Natural killer cell treated with Interleukin-12 subunit alpha and Interleukin-12 subunit beta and Interleukin-15 and Interleukin-18, amount 100 ng/mL, for 72 hours (primary cell): ENCODE measurements around the gene UCKL1. TPM values are rescaled to one million over a fixed set of nuclear protein-coding genes. Genes with fewer than 3 reads are reported as not detected.
A peak's percentile ranks its signal among the peaks of the same experiment; 100 is the strongest.

Experiments
- ATAC-seq, 2 donors: fragments of 150-1000 bp; cut with Tn5 transposase in 1 of 2; sonication (Bioruptor Pico), chemical (Tn5 transposase) in 1 of 2; 2 replicates each; pipeline ENCODE4 v1.10.0; 2021
- DNase-seq: peaks from one replicate; pipeline ENCODE4 v3.0.0; 2022; ENCODE audit warnings: low spot score
- H3K27ac Mint-ChIP-seq, 2 donors: 1 replicate in 1 of 2; 2 replicates in 1 of 2; pipeline ENCODE4 v1.8.0; 2022; ENCODE audit warnings: mixed read lengths in 2 of 2, mild to moderate bottlenecking in 1 of 2, moderate library complexity in 1 of 2
- H3K27me3 Mint-ChIP-seq, 2 donors: 1 replicate in 1 of 2; 2 replicates in 1 of 2; pipeline ENCODE4 v1.8.0; 2022; ENCODE audit warnings: mixed read lengths in 2 of 2
- H3K36me3 Mint-ChIP-seq: one replicate; pipeline ENCODE4 v1.8.0; 2022; ENCODE audit warnings: mixed read lengths
- H3K4me1 Mint-ChIP-seq, 2 donors: 1 replicate in 1 of 2; 2 replicates in 1 of 2; pipeline ENCODE4 v1.8.0; 2022; ENCODE audit warnings: low read depth in 2 of 2, mixed read lengths in 2 of 2, mild to moderate bottlenecking in 1 of 2
- H3K4me3 Mint-ChIP-seq: one replicate; pipeline ENCODE4 v1.8.0; 2022; ENCODE audit warnings: mixed read lengths
- H3K9me3 Mint-ChIP-seq: 2 replicates; pipeline ENCODE4 v1.8.0; 2022; ENCODE audit warnings: mixed read lengths
- total RNA-seq, 2 donors: library from RNA; stranded (reverse); gene quantifications; one replicate each; pipeline ENCODE4 v1.2.3, GENCODE V29; 2022

UCKL1 gene
- total RNA-seq, 2 donors from 2014 or later = 32.6 to 52.9 TPM

GRCh38 chr20:63958964-63959698, 2.9 kb upstream of the UCKL1 start:
- Mint-ChIP-seq H3K27ac (no peak overlapping the region), H3K4me3 (no peak overlapping the region), H3K27me3 (no peaks in the 10 kb centered on the region), H3K4me1 (peaks cover 5 to 6% of the 10 kb centered on the region in 2 donors), H3K36me3 (no peaks in the 10 kb centered on the region), H3K9me3 (no peaks in the 10 kb centered on the region)
- DNase-seq (no peak), ATAC-seq (no peak)

- ATAC-seq (no peak), DNase-seq (no peak)
- Mint-ChIP-seq H3K36me3 (no peaks in the 10 kb centered on the region), H3K27ac (no peak overlapping the region), H3K27me3 (no peaks in the 10 kb centered on the region), H3K4me3 (no peak overlapping the region), H3K4me1 (peaks cover 9 to 12% of the 10 kb centered on the region in 2 donors), H3K9me3 (no peaks in the 10 kb centered on the region)
Measured at GRCh38 chr20:63958471-63958870, 2.3 kb upstream of the UCKL1 start.

DNA sequence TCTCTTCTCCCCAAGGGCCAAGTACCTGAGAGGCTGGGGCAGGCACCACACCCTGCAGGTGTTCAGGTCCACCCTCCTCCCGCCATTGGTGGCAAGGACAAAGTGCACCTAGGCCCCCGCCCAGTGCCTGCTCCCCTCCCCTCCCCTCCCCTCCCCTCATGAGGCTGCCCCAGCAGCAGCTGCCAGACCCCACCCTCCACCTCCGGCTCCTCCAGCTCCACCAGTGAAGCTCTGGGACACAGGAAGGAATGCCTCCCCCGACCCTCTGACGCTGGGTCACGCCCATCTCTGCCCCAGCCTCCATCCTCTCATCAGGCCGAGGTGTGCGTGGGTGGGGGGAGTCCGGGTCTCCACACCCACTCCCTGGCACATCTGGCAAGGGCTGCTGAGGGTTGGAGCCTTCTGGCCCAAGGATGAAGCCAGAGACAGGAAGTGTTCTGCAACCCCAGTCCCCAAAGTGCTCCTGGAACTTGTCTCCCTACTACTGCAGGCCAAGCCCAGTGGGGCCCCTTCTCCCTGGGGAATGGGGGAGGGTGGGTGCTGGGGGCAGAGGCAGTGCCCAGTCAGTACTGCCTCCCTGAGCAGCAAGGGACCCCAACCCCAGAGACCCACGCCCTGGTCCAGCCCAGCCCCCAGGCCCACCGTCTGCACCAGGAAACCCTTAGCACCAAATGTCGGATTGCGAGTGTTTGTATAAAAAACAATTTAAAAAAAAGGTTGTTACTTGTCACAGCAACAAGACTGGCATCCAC, 1.6 kb upstream of the UCKL1 start:
- ATAC-seq = no peak
- no peak overlapping the region for H3K4me3 Mint-ChIP-seq
- no peaks in the 10 kb centered on the region for H3K36me3 Mint-ChIP-seq
- H3K9me3 Mint-ChIP-seq = no peaks in the 10 kb centered on the region
- H3K27ac Mint-ChIP-seq = peak overlapping the region in 1 of 2 donors; percentile 28
- no peak for DNase-seq
- H3K27me3 Mint-ChIP-seq = no peaks in the 10 kb centered on the region
- peaks cover 13 to 15% of the 10 kb centered on the region in 2 donors for H3K4me1 Mint-ChIP-seq

DNA sequence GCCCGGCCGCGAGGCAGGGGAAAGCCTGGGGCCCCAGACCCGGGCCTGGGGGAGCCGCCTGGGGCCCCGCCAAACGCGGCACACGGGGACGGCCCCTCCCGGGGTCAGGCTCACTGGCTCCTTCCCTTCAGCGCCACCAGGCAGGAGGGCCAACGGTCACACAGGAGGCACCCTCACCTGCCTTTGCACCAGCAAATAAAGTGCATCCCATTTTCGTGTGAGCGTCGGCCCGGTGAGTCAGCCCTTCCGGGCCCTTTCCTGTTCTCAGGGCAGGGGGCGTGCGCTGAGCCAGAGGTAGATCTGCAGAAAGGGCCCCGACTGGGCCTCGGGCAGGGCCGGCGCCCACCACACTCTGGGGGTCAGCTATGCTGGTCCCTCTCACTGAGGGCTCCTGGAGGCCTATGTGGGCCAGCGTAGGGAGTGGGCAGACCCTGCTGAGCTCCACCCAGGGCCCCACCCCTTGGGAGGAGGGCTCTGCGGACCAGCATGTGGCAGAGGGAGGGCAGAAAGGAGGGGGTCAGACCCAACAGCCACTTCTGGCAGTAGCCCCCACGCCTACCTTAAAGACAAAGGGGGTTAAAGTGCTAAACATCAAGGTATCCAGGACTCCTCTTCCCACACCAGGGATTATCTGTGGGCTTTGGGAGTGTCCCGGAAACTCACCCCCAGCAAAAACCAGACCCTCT, 931 bp upstream of the UCKL1 start:
- Mint-ChIP-seq H3K27ac (peak overlapping the region in 1 of 2 donors; percentile 28), H3K27me3 (no peaks in the 10 kb centered on the region), H3K4me3 (peak overlapping the region; percentile 66), H3K4me1 (peaks cover 13 to 15% of the 10 kb centered on the region in 2 donors), H3K9me3 (no peaks in the 10 kb centered on the region), H3K36me3 (no peaks in the 10 kb centered on the region)
- ATAC-seq (peak; percentile 4 to 17), DNase-seq (no peak)

DNA sequence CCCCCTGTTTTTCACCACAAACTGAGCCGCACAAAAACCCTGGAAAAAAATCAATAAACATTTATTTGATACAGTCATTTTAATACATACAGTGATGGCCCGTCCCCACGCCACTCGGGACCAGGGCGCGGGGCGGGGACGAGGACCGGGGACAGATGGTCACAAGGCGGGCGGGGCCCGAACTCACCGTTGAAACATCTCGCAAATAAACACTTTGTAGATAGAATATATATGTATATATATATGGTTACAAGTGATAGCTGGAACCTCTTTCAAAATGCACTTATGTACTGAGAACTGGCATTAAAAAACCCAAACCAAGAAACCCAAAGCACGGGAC, 418 bp upstream of the UCKL1 start:
- no peaks in the 10 kb centered on the region for H3K27me3 Mint-ChIP-seq
- H3K9me3 Mint-ChIP-seq = no peaks in the 10 kb centered on the region
- H3K4me3 Mint-ChIP-seq = peak overlapping the region; percentile 66
- H3K27ac Mint-ChIP-seq = peak overlapping the region in 1 of 2 donors; percentile 28
- no peak for DNase-seq
- H3K36me3 Mint-ChIP-seq = no peaks in the 10 kb centered on the region
- ATAC-seq = no peak
- peaks cover 13 to 15% of the 10 kb centered on the region in 2 donors for H3K4me1 Mint-ChIP-seq

GRCh38 chr20:63955281-63955826, 862 bp downstream of the UCKL1 start:
- no peaks in the 10 kb centered on the region for H3K36me3 Mint-ChIP-seq
- DNase-seq (no peak), ATAC-seq (peak; percentile 37)
- H3K27me3 Mint-ChIP-seq = no peaks in the 10 kb centered on the region
- H3K4me1 Mint-ChIP-seq = peaks cover 13 to 15% of the 10 kb centered on the region in 2 donors
- H3K27ac Mint-ChIP-seq = no peak overlapping the region
- H3K4me3 Mint-ChIP-seq = peak overlapping the region; percentile 66
- H3K9me3 Mint-ChIP-seq = no peaks in the 10 kb centered on the region

- H3K27ac Mint-ChIP-seq = peak overlapping the region in 1 of 2 donors; percentile 53
- H3K4me1 Mint-ChIP-seq = peaks cover 19 to 20% of the 10 kb centered on the region in 2 donors
Measured at GRCh38 chr20:63953764-63954429, 2.3 kb downstream of the UCKL1 start.

GRCh38 chr20:63952769-63953168, 3.4 kb downstream of the UCKL1 start:
- peaks cover 29 to 30% of the 10 kb centered on the region in 2 donors for H3K4me1 Mint-ChIP-seq
- H3K4me3 Mint-ChIP-seq = no peak overlapping the region

More at GRCh38 chr20:63953764-63954429, 2.3 kb downstream of the UCKL1 start:
- Mint-ChIP-seq H3K4me3 (peak overlapping the region; percentile 80), H3K9me3 (no peaks in the 10 kb centered on the region), H3K36me3 (no peaks in the 10 kb centered on the region), H3K27me3 (no peaks in the 10 kb centered on the region)
- no peak for DNase-seq
- no peak for ATAC-seq

DNA sequence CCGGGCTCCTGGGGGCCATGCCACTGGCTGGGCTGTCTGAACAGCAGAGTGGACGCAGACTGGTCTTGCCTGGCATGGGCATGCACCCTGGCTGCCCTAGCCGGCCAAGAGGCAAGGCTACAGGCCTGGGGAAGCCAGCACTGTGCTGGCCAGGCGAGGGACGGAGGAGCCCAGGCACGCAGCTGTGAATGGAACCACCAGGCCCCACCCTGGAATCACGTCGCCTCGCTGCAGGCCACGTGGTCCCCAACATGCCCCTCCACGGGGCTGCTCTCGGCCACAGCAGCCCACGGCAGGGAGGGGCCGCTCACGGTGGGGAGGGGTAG, 4.0 kb downstream of the UCKL1 start:
- H3K27me3 Mint-ChIP-seq = no peaks in the 10 kb centered on the region
- no peak for ATAC-seq
- H3K36me3 Mint-ChIP-seq = no peaks in the 10 kb centered on the region
- peaks cover 33 to 35% of the 10 kb centered on the region in 2 donors for H3K4me1 Mint-ChIP-seq
- no peak overlapping the region for H3K27ac Mint-ChIP-seq
- no peaks in the 10 kb centered on the region for H3K9me3 Mint-ChIP-seq
- no peak for DNase-seq
- H3K4me3 Mint-ChIP-seq = no peak overlapping the region

More at GRCh38 chr20:63952769-63953168, 3.4 kb downstream of the UCKL1 start:
- Mint-ChIP-seq H3K27ac (no peak overlapping the region), H3K27me3 (no peaks in the 10 kb centered on the region), H3K9me3 (no peaks in the 10 kb centered on the region), H3K36me3 (no peaks in the 10 kb centered on the region)
- DNase-seq = no peak
- ATAC-seq = no peak

- Mint-ChIP-seq H3K27ac (no peak overlapping the region), H3K9me3 (no peaks in the 10 kb centered on the region), H3K27me3 (no peaks in the 10 kb centered on the region), H3K4me3 (no peak overlapping the region), H3K36me3 (no peaks in the 10 kb centered on the region), H3K4me1 (peaks cover 38 to 39% of the 10 kb centered on the region in 2 donors)
- ATAC-seq (no peak), DNase-seq (no peak)
Measured at GRCh38 chr20:63951398-63952209, 4.6 kb downstream of the UCKL1 start.

- ATAC-seq (no peak), DNase-seq (no peak)
- no peaks in the 10 kb centered on the region for H3K36me3 Mint-ChIP-seq
- H3K4me1 Mint-ChIP-seq = peaks cover 38 to 39% of the 10 kb centered on the region in 2 donors
- H3K27me3 Mint-ChIP-seq = no peaks in the 10 kb centered on the region
- no peaks in the 10 kb centered on the region for H3K9me3 Mint-ChIP-seq
- H3K4me3 Mint-ChIP-seq = no peak overlapping the region
- H3K27ac Mint-ChIP-seq = no peak overlapping the region
Measured at GRCh38 chr20:63950701-63951397, 5.4 kb downstream of the UCKL1 start.

GRCh38 chr20:63947638-63948456, 8.4 kb downstream of the UCKL1 start:
- Mint-ChIP-seq H3K36me3 (no peaks in the 10 kb centered on the region), H3K27me3 (no peaks in the 10 kb centered on the region), H3K9me3 (no peaks in the 10 kb centered on the region)

More at GRCh38 chr20:63947638-63948456, 8.4 kb downstream of the UCKL1 start:
- ATAC-seq = no peak
- Mint-ChIP-seq H3K27ac (peak overlapping the region; percentile 63 to 85), H3K4me3 (peak overlapping the region; percentile 78), H3K4me1 (peaks cover 23 to 26% of the 10 kb centered on the region in 2 donors)
- DNase-seq = no peak
